GM18526 (cell line): ENCODE results near the gene NAV3.

Experiments
- POLR2A ChIP-seq: IDR thresholded peaks from 3 replicates; pipeline ENCODE4 v1.6.1; 2011; ENCODE audit not compliant: insufficient read length; ENCODE audit errors: extremely low read depth

Gene NAV3

GRCh38 chr12:78088391-78088832, 257.7 kb downstream of the NAV3 start:
- no peak for TF ChIP-seq POLR2A

- no peak for TF ChIP-seq POLR2A
Observed at GRCh38 chr12:78090266-78090665, 259.6 kb downstream of the NAV3 start.

- TF ChIP-seq POLR2A = no peak
Observed at GRCh38 chr12:78095623-78096022, 264.9 kb downstream of the NAV3 start.

- no peak for TF ChIP-seq POLR2A
Observed at GRCh38 chr12:78096909-78097597, 266.4 kb downstream of the NAV3 start.

- TF ChIP-seq POLR2A = no peak
Observed at GRCh38 chr12:78099806-78100205, 269.1 kb downstream of the NAV3 start.

- no peak for TF ChIP-seq POLR2A
Observed at GRCh38 chr12:78101113-78101876, 270.6 kb downstream of the NAV3 start.

- no peak for TF ChIP-seq POLR2A
Observed at GRCh38 chr12:78101946-78102635, 271.4 kb downstream of the NAV3 start.

GRCh38 chr12:78115889-78116288, 285.2 kb downstream of the NAV3 start:
- no peak for TF ChIP-seq POLR2A

GRCh38 chr12:78118036-78118435, 287.3 kb downstream of the NAV3 start:
- no peak for TF ChIP-seq POLR2A

- no peak for TF ChIP-seq POLR2A
Observed at GRCh38 chr12:78118486-78118885, 287.8 kb downstream of the NAV3 start.

- TF ChIP-seq POLR2A = no peak
Observed at GRCh38 chr12:78119351-78119918, 288.7 kb downstream of the NAV3 start.

GRCh38 chr12:78120306-78120705, 289.6 kb downstream of the NAV3 start:
- no peak for TF ChIP-seq POLR2A

- TF ChIP-seq POLR2A = no peak
Observed at GRCh38 chr12:78120866-78121560, 290.3 kb downstream of the NAV3 start.

GRCh38 chr12:78121969-78122610, 291.4 kb downstream of the NAV3 start:
- TF ChIP-seq POLR2A = no peak
